ENCODE data around the gene EPHB1.

EPHB1 gene

GRCh38 chr3:134813618-134814017 lies 18.6 kb downstream of the EPHB1 start:
- Histone ChIP-seq H3K9me3 (ENCODE audit: control insufficient read depth, low read length) (no peaks in the 10 kb centered on the region), H3K36me3 (ENCODE audit: control insufficient read depth, insufficient read depth, low read length, severe bottlenecking) (no peaks in the 10 kb centered on the region), H3K4me1 (ENCODE audit: control insufficient read depth, insufficient read depth, low read length) (no peaks in the 10 kb centered on the region), H3K27me3 (replicated peaks; ENCODE audit: control insufficient read depth, insufficient read depth, low read length) (no peaks in the 10 kb centered on the region), H3K9ac (ENCODE audit: low read length) (no peak overlapping the region), H3K4me3 (ENCODE audit: low read length) (no peak overlapping the region)
- no peak for DNase-seq (ENCODE audit: low read depth)

- H3K9me3 ChIP-seq (ENCODE audit: control insufficient read depth, low read length), result no peaks in the 10 kb centered on the region
- no peak overlapping the region for H3K9ac ChIP-seq (ENCODE audit: low read length)
- DNase-seq (ENCODE audit: low read depth), result no peak
- no peaks in the 10 kb centered on the region for H3K36me3 ChIP-seq (ENCODE audit: control insufficient read depth, insufficient read depth, low read length, severe bottlenecking)
- no peak overlapping the region for H3K4me3 ChIP-seq (ENCODE audit: low read length)
- H3K27me3 ChIP-seq (replicated peaks; ENCODE audit: control insufficient read depth, insufficient read depth, low read length), result no peaks in the 10 kb centered on the region
- H3K4me1 ChIP-seq (ENCODE audit: control insufficient read depth, insufficient read depth, low read length), result no peaks in the 10 kb centered on the region
These were observed 20.5 kb downstream of the EPHB1 start for GRCh38 chr3:134815519-134815918.

DNA sequence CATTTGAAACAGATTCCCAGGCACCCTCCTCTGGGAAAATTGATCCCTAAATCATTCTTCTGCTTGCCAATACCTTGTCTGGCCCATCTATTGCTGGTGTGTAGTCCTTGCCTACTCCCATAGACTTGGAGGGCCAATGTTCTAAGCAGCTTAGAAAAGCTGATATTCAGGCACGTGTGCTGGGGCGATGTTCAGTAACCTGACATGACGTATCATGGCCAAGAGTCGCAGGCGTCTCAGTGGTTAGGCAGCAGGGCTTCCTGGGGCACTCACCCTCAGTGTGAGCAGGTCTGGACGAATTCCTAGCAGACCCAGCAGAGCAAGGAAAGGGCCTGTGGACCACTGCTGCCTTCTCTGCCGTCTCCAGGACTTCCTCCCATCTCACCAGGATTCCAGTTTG lies 21.6 kb downstream of the EPHB1 start:
- DNase-seq (ENCODE audit: low read depth), result no peak
- no peaks in the 10 kb centered on the region for H3K36me3 ChIP-seq (ENCODE audit: control insufficient read depth, insufficient read depth, low read length, severe bottlenecking)
- no peaks in the 10 kb centered on the region for H3K4me1 ChIP-seq (ENCODE audit: control insufficient read depth, insufficient read depth, low read length)
- no peaks in the 10 kb centered on the region for H3K27me3 ChIP-seq (replicated peaks; ENCODE audit: control insufficient read depth, insufficient read depth, low read length)
- H3K9ac ChIP-seq (ENCODE audit: low read length), result no peak overlapping the region
- no peak overlapping the region for H3K4me3 ChIP-seq (ENCODE audit: low read length)
- no peaks in the 10 kb centered on the region for H3K9me3 ChIP-seq (ENCODE audit: control insufficient read depth, low read length)

- no peaks in the 10 kb centered on the region for H3K9me3 ChIP-seq (ENCODE audit: control insufficient read depth, low read length)
- H3K9ac ChIP-seq (ENCODE audit: low read length), result no peak overlapping the region
- no peaks in the 10 kb centered on the region for H3K36me3 ChIP-seq (ENCODE audit: control insufficient read depth, insufficient read depth, low read length, severe bottlenecking)
- DNase-seq (ENCODE audit: low read depth), result no peak
- no peaks in the 10 kb centered on the region for H3K27me3 ChIP-seq (replicated peaks; ENCODE audit: control insufficient read depth, insufficient read depth, low read length)
- H3K4me3 ChIP-seq (ENCODE audit: low read length), result no peak overlapping the region
- H3K4me1 ChIP-seq (ENCODE audit: control insufficient read depth, insufficient read depth, low read length), result no peaks in the 10 kb centered on the region
These were observed 22.2 kb downstream of the EPHB1 start for GRCh38 chr3:134817297-134817696.

GRCh38 chr3:134820994-134821393 lies 25.9 kb downstream of the EPHB1 start:
- no peak for DNase-seq (ENCODE audit: low read depth)
- no peaks in the 10 kb centered on the region for H3K36me3 ChIP-seq (ENCODE audit: control insufficient read depth, insufficient read depth, low read length, severe bottlenecking)
- no peaks in the 10 kb centered on the region for H3K27me3 ChIP-seq (replicated peaks; ENCODE audit: control insufficient read depth, insufficient read depth, low read length)
- no peak overlapping the region for H3K4me3 ChIP-seq (ENCODE audit: low read length)
- H3K4me1 ChIP-seq (ENCODE audit: control insufficient read depth, insufficient read depth, low read length), result no peaks in the 10 kb centered on the region
- H3K9me3 ChIP-seq (ENCODE audit: control insufficient read depth, low read length), result no peaks in the 10 kb centered on the region
- no peak overlapping the region for H3K9ac ChIP-seq (ENCODE audit: low read length)

GRCh38 chr3:134822090-134822489 lies 27.0 kb downstream of the EPHB1 start:
- no peak for DNase-seq (ENCODE audit: low read depth)
- Histone ChIP-seq H3K36me3 (ENCODE audit: control insufficient read depth, insufficient read depth, low read length, severe bottlenecking) (no peaks in the 10 kb centered on the region), H3K27me3 (replicated peaks; ENCODE audit: control insufficient read depth, insufficient read depth, low read length) (no peaks in the 10 kb centered on the region), H3K4me1 (ENCODE audit: control insufficient read depth, insufficient read depth, low read length) (no peaks in the 10 kb centered on the region), H3K9me3 (ENCODE audit: control insufficient read depth, low read length) (no peaks in the 10 kb centered on the region), H3K4me3 (ENCODE audit: low read length) (no peak overlapping the region), H3K9ac (ENCODE audit: low read length) (no peak overlapping the region)

DNA sequence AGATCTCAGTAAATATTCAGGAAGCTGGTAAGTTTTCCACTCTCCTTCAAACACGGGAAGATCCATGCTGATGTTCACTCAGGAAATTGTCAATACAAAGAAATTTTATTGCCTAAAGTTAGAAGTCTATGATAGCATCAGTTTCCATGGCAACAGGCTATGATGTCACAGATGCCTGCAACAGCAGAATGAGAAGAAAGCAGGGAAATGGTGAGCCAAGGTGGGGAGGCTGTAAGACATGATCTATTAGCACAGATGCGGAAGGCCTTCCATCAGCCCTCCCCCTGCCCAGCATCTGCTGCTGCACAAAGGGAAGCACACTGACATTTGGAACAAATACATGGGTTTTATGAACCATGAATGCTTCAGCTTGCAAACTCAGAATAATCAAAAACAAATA lies 28.6 kb downstream of the EPHB1 start:
- Histone ChIP-seq H3K4me3 (ENCODE audit: low read length) (no peak overlapping the region), H3K9me3 (ENCODE audit: control insufficient read depth, low read length) (no peaks in the 10 kb centered on the region), H3K9ac (ENCODE audit: low read length) (no peak overlapping the region), H3K36me3 (ENCODE audit: control insufficient read depth, insufficient read depth, low read length, severe bottlenecking) (no peaks in the 10 kb centered on the region), H3K4me1 (ENCODE audit: control insufficient read depth, insufficient read depth, low read length) (no peaks in the 10 kb centered on the region), H3K27me3 (replicated peaks; ENCODE audit: control insufficient read depth, insufficient read depth, low read length) (no peaks in the 10 kb centered on the region)
- no peak for DNase-seq (ENCODE audit: low read depth)

DNA sequence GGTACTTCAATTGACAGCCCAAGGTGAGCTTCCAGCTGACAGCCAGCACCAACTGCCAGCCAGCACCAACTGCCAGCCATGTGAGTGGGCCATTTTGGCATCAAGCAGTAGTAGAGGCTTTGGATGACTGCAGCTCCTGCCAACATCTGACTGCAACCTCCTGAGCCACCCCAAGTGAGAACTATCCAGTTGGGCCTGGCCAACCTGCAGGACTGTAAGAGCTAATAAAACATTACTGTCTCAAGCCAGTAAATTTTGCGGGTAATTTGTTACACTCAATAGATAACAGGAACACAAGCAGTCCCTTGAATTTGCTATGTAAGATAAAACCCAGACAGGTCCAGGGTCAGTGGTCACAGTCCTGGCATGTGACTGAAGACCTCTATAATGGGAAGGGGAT lies 29.7 kb downstream of the EPHB1 start:
- no peak for DNase-seq (ENCODE audit: low read depth)

DNA sequence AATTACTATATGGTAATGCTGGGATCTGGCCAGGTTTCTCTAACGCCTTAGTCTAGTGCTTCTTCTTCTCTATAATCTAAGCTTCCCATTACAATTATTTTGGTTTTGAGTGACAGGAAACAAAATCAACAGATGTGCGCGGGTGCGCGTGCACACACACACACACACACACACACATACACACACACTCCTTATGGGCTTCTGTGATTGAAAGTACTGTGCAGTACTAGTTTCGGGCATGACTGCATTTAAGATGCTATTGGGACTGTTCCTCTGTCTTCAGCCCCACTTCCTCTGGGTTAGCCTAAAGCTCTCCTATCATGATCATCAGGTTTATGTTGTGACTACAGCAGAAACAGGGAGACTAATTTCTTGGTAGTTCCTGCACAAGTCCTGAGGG lies 32.2 kb downstream of the EPHB1 start:
- no peaks in the 10 kb centered on the region for H3K36me3 ChIP-seq (ENCODE audit: control insufficient read depth, insufficient read depth, low read length, severe bottlenecking)
- H3K27me3 ChIP-seq (replicated peaks; ENCODE audit: control insufficient read depth, insufficient read depth, low read length), result no peaks in the 10 kb centered on the region
- H3K9me3 ChIP-seq (ENCODE audit: control insufficient read depth, low read length), result no peaks in the 10 kb centered on the region
- no peak overlapping the region for H3K4me3 ChIP-seq (ENCODE audit: low read length)
- no peak overlapping the region for H3K9ac ChIP-seq (ENCODE audit: low read length)
- no peaks in the 10 kb centered on the region for H3K4me1 ChIP-seq (ENCODE audit: control insufficient read depth, insufficient read depth, low read length)
- DNase-seq (ENCODE audit: low read depth), result no peak

More for the DNA sequence above, 29.7 kb downstream of the EPHB1 start:
- Histone ChIP-seq H3K9me3 (ENCODE audit: control insufficient read depth, low read length) (no peaks in the 10 kb centered on the region), H3K36me3 (ENCODE audit: control insufficient read depth, insufficient read depth, low read length, severe bottlenecking) (no peaks in the 10 kb centered on the region), H3K4me3 (ENCODE audit: low read length) (no peak overlapping the region), H3K9ac (ENCODE audit: low read length) (no peak overlapping the region), H3K4me1 (ENCODE audit: control insufficient read depth, insufficient read depth, low read length) (no peaks in the 10 kb centered on the region), H3K27me3 (replicated peaks; ENCODE audit: control insufficient read depth, insufficient read depth, low read length) (no peaks in the 10 kb centered on the region)

DNA sequence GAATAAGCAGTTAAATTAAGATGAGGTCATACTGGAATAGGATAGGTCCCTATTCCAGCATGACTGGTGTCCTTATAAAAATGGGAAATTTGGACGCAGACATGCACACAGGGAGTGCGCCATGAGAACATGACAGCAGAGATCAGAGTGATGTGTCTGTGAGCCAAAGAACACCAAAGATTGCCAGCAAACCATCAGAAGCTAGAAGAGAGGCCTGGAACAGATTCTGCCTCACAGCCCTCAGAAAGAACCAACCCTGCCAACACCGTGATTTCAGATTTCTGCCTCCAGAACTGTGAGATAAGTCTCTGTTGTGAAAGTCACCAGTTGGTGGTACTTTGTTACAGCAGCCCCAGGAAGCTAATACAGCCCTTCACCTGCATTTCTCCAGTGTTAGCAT lies 34.7 kb downstream of the EPHB1 start:
- H3K4me1 ChIP-seq (ENCODE audit: control insufficient read depth, insufficient read depth, low read length), result no peaks in the 10 kb centered on the region
- no peak overlapping the region for H3K4me3 ChIP-seq (ENCODE audit: low read length)
- no peaks in the 10 kb centered on the region for H3K36me3 ChIP-seq (ENCODE audit: control insufficient read depth, insufficient read depth, low read length, severe bottlenecking)
- no peak for DNase-seq (ENCODE audit: low read depth)
- H3K9ac ChIP-seq (ENCODE audit: low read length), result no peak overlapping the region
- H3K27me3 ChIP-seq (replicated peaks; ENCODE audit: control insufficient read depth, insufficient read depth, low read length), result no peaks in the 10 kb centered on the region
- H3K9me3 ChIP-seq (ENCODE audit: control insufficient read depth, low read length), result no peaks in the 10 kb centered on the region

DNA sequence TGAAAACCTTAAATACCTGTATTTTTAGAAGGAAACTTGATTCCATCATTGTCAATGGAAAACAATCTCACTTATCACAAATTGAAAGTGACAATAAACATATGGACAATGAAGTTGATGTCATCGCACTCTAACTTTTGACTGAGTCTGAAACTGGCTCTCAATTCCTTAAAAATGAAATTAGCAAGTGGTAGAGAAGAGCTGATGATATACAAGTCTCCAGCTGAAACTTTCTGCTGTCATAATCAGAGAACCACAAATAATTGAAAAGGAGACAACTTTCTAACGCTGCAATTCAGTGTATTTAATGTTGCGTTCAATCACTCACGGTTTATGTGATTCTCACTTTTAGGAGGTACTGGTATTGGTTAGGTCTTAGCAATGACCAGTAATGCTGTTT lies 37.5 kb downstream of the EPHB1 start:
- no peaks in the 10 kb centered on the region for H3K27me3 ChIP-seq (replicated peaks; ENCODE audit: control insufficient read depth, insufficient read depth, low read length)
- H3K4me3 ChIP-seq (ENCODE audit: low read length), result no peak overlapping the region

DNA sequence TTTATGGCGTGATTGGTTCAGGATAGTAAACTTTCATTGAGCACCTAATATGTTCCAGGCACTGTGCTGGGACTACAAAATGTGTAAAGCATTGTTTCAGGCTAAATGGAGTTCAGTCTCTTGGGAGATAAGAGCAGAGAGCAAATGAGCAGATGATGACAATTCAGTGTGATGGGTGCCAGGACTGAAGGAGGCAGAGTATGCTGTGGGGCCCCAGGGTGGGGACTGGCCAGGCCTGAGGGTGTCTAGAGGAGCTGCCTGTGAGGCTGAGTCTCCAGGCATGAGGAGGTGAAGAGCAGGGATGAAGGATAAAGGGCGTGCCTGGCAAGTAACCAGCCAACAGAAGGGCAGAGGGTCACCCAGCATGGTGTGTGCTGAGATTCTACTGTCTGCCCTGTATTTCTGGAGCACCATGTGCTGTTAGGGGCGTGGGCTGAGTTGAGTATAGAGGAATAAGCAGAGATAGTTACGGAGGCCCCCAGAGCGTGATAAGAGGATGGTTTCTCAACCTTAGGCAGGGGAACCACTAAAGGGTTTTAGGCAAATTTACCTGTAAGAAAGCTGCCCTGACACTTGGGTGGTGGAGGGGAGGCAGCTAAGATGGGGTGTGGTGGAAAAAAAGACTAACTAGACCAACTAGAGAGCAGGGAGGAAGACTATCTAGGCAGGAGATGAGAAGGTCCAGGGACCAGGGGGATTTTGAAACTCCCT lies 38.5 kb downstream of the EPHB1 start:
- Histone ChIP-seq H3K9me3 (ENCODE audit: control insufficient read depth, low read length) (peaks cover under 1% of the 10 kb centered on the region), H3K9ac (ENCODE audit: low read length) (no peak overlapping the region), H3K27me3 (replicated peaks; ENCODE audit: control insufficient read depth, insufficient read depth, low read length) (no peaks in the 10 kb centered on the region), H3K4me1 (ENCODE audit: control insufficient read depth, insufficient read depth, low read length) (no peaks in the 10 kb centered on the region), H3K4me3 (ENCODE audit: low read length) (no peak overlapping the region), H3K36me3 (ENCODE audit: control insufficient read depth, insufficient read depth, low read length, severe bottlenecking) (no peaks in the 10 kb centered on the region)
- DNase-seq (ENCODE audit: low read depth), result no peak

More for the DNA sequence above, 37.5 kb downstream of the EPHB1 start:
- Histone ChIP-seq H3K9ac (ENCODE audit: low read length) (no peak overlapping the region), H3K4me1 (ENCODE audit: control insufficient read depth, insufficient read depth, low read length) (no peaks in the 10 kb centered on the region), H3K9me3 (ENCODE audit: control insufficient read depth, low read length) (no peaks in the 10 kb centered on the region), H3K36me3 (ENCODE audit: control insufficient read depth, insufficient read depth, low read length, severe bottlenecking) (no peaks in the 10 kb centered on the region)
- no peak for DNase-seq (ENCODE audit: low read depth)

All from adipocyte (in vitro differentiated cells).